Skeletal muscle satellite cell (primary cell): ENCODE measurements around the gene HUNK.
"Not testable (repeated sequence)": the region's sequence is repeated elsewhere in the genome, so short reads cannot be mapped to it uniquely, and the experiment has no call there.

ENCODE experiments used
- H3K27me3 ChIP-seq: 2 replicates; pipeline ENCODE4 v1.7.0; 2013; ENCODE audit warnings: low read length; ENCODE audit not compliant: control insufficient read depth, insufficient read depth
- H3K36me3 ChIP-seq: 2 replicates; pipeline ENCODE4 v1.7.0; 2013; ENCODE audit warnings: mild to moderate bottlenecking, control low read depth, low read length; ENCODE audit not compliant: insufficient read depth
- H3K4me1 ChIP-seq: 2 replicates; pipeline ENCODE4 v1.7.0; 2013; ENCODE audit warnings: low read length; ENCODE audit not compliant: control insufficient read depth, insufficient read depth
- H3K4me2 ChIP-seq: 2 replicates; pipeline ENCODE4 v1.7.0; 2013; ENCODE audit warnings: mild to moderate bottlenecking, low read length
- H3K4me3 ChIP-seq: 2 replicates; pipeline ENCODE4 v1.7.0; 2013; ENCODE audit warnings: low read length
- H3K9ac ChIP-seq: 2 replicates; pipeline ENCODE4 v1.7.0; 2013; ENCODE audit warnings: mild to moderate bottlenecking, low read depth, low read length, moderate library complexity
- H3K9me3 ChIP-seq: replicated peaks from 2 replicates; pipeline ENCODE4 v1.7.0; 2013; ENCODE audit warnings: mild to moderate bottlenecking, control low read depth, low read length

Gene HUNK

DNA sequence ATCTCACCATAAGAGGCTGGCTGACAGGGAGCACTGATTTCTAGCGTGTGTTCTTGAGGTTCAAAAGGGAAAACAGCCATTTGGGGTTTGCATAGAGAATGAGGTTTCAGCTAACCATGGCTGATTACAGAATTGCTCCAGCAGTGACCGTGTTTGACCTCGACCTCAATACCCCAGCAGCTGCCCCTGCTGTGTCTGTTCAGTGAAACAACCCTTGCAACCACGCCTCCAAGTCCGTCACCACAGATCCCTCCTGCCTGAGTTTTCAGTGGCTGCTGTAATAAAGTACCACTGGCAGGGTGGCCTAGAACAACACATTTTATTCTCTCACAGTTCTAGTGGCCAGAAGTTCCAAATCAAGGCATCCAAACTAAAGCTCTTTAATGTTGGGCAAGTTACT is 147.7 kb downstream of the HUNK start:
- Histone ChIP-seq H3K9ac (no peak overlapping the region), H3K4me1 (no peaks in the 10 kb centered on the region), H3K4me2 (no peak overlapping the region), H3K27me3 (no peaks in the 10 kb centered on the region), H3K9me3 (no peaks in the 10 kb centered on the region), H3K4me3 (no peak overlapping the region), H3K36me3 (no peaks in the 10 kb centered on the region)

GRCh38 chr21:32021319-32021994 is 148.6 kb downstream of the HUNK start:
- Histone ChIP-seq H3K4me3 (no peak overlapping the region), H3K4me2 (no peak overlapping the region), H3K36me3 (no peaks in the 10 kb centered on the region), H3K4me1 (no peaks in the 10 kb centered on the region), H3K9ac (no peak overlapping the region), H3K9me3 (no peaks in the 10 kb centered on the region), H3K27me3 (no peaks in the 10 kb centered on the region)

- Histone ChIP-seq H3K4me2 (no peak overlapping the region), H3K27me3 (no peaks in the 10 kb centered on the region), H3K36me3 (no peaks in the 10 kb centered on the region), H3K9me3 (no peaks in the 10 kb centered on the region), H3K4me3 (no peak overlapping the region), H3K4me1 (no peaks in the 10 kb centered on the region), H3K9ac (no peak overlapping the region)
These were observed 149.3 kb downstream of the HUNK start for GRCh38 chr21:32022146-32022545.

DNA sequence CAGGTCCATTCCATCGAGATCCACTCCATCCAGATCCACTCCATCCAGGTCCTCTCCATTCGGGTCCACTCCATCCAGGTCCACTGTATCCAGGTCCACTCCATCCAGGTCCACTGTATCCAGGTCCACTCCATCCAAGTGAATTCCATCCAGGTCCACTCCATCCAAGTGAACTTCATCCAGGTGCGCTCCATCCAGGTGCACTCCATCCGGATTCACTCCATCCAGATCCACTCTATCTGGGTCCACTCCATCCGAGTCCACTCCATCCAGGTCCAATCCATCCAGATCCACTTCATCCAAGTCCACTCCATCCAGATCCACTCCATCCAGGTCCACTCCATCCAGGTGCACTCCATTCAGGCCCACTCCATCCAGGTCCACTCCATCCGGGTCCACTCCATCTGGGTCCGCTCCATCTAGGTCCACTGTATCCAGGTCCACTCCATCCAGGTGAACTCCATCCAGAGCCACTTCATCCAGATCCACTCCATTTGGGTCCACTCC is 157.4 kb downstream of the HUNK start:
- H3K27me3 ChIP-seq = no peaks in the 10 kb centered on the region
- H3K4me3 ChIP-seq = no peak overlapping the region
- H3K9me3 ChIP-seq = peaks cover 11% of the 10 kb centered on the region
- no peak overlapping the region for H3K9ac ChIP-seq
- H3K4me2 ChIP-seq = no peak overlapping the region
- H3K36me3 ChIP-seq = no peaks in the 10 kb centered on the region
- no peaks in the 10 kb centered on the region for H3K4me1 ChIP-seq

DNA sequence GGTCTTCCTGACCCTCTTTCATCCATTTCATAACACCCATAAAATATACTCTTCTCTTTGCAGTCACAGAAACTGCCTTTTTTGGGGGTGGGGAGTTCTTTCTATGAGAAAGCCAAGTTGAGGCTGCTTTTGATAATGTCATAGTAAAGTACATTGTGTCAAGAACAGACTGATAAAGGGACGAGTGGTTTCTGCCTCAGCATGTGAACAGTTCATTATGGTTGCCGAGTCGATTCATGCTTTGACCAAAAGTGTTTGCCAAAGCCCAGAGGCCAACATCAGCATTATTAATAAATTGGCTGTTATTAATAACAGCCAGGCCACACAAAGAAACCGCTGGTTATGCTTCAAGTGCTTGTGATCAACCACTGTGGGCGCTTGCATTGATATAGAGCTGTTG is 162.0 kb downstream of the HUNK start:
- H3K9me3 ChIP-seq = peaks cover 11% of the 10 kb centered on the region
- no peaks in the 10 kb centered on the region for H3K36me3 ChIP-seq
- H3K4me3 ChIP-seq = no peak overlapping the region
- no peaks in the 10 kb centered on the region for H3K27me3 ChIP-seq
- H3K9ac ChIP-seq = no peak overlapping the region
- no peak overlapping the region for H3K4me2 ChIP-seq
- no peaks in the 10 kb centered on the region for H3K4me1 ChIP-seq

DNA sequence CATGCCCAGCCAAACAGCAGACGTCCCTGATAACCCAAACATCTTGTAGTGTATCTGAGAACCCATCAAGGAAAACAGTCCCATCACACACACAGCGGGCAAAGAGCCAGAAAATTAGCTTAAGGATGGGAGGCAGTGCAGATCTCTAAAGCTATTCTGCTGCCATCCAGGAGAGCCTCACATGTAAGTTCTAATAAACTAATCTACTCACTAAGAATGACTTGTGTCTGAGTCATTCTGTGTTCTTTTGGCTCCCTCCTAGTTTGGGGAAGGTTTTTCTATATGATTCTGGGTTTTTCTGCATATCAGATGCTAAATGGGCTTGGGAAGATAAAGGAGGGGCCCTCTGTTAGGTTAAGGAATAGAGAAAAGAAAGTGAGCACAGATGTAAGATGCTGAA is 162.8 kb downstream of the HUNK start:
- H3K4me2 ChIP-seq = no peak overlapping the region
- no peaks in the 10 kb centered on the region for H3K4me1 ChIP-seq
- H3K36me3 ChIP-seq = no peaks in the 10 kb centered on the region
- no peak overlapping the region for H3K4me3 ChIP-seq
- H3K9me3 ChIP-seq = peaks cover 11% of the 10 kb centered on the region
- no peaks in the 10 kb centered on the region for H3K27me3 ChIP-seq
- H3K9ac ChIP-seq = no peak overlapping the region

DNA sequence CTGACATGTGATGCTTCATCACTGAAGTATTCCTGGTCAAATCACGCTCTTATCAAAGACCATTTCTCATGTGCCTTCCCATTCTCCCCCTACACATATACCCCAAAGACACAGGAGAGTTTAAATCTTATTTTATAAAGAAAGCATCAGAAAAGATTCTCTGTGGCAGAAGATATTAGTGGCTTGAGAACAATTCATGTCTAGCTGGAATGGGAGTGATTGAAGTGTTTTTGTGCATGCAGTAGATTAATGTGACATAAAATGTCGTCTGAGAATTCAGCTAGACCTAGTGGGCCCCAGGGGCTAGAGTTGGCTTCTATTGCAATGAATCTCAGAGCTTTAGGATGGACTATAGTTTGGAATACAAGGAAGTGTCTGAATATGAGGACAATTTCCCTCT is 163.9 kb downstream of the HUNK start:
- Histone ChIP-seq H3K4me2 (no peak overlapping the region), H3K36me3 (no peaks in the 10 kb centered on the region)

GRCh38 chr21:32038751-32039150 is 165.9 kb downstream of the HUNK start:
- not testable (repeated sequence) for H3K36me3 ChIP-seq, H3K4me1 ChIP-seq, H3K9me3 ChIP-seq

More for the DNA sequence above, 163.9 kb downstream of the HUNK start:
- H3K9ac ChIP-seq = no peak overlapping the region
- H3K4me1 ChIP-seq = no peaks in the 10 kb centered on the region
- H3K27me3 ChIP-seq = no peaks in the 10 kb centered on the region
- H3K9me3 ChIP-seq = peaks cover 7% of the 10 kb centered on the region
- H3K4me3 ChIP-seq = no peak overlapping the region

DNA sequence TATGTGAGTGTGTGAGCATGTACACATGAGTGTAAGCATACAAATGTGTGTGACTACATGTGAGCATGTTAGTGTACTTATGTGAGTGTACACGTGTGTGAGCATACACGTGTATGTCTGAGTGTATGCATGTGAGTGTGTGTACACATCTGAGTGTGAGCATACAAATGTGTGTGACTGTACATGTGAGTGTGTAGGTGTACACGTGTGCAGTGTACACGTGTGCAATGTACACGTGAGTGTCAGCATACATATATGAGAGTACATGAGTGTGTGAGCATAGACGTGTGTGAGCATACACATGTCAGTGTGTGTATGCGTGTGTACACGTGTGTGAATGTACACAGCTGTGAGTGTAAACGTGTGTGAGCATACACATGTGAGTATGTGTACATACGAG is 170.6 kb downstream of the HUNK start:
- H3K4me1 ChIP-seq = no peaks in the 10 kb centered on the region

More at GRCh38 chr21:32038751-32039150, 165.9 kb downstream of the HUNK start:
- H3K9ac ChIP-seq, H3K4me3 ChIP-seq, H3K27me3 ChIP-seq, H3K4me2 ChIP-seq: not testable (repeated sequence)

GRCh38 chr21:32044205-32045180 is 171.7 kb downstream of the HUNK start:
- H3K27me3 ChIP-seq = no peaks in the 10 kb centered on the region
- H3K4me1 ChIP-seq = no peaks in the 10 kb centered on the region
- no peak overlapping the region for H3K9ac ChIP-seq
- H3K4me3 ChIP-seq = no peak overlapping the region
- no peak overlapping the region for H3K4me2 ChIP-seq
- H3K9me3 ChIP-seq = peaks cover 3% of the 10 kb centered on the region
- no peaks in the 10 kb centered on the region for H3K36me3 ChIP-seq

More for the DNA sequence above, 170.6 kb downstream of the HUNK start:
- Histone ChIP-seq H3K9me3 (peaks cover 3% of the 10 kb centered on the region), H3K4me2 (no peak overlapping the region), H3K9ac (no peak overlapping the region), H3K27me3 (no peaks in the 10 kb centered on the region), H3K4me3 (no peak overlapping the region), H3K36me3 (no peaks in the 10 kb centered on the region)

- Histone ChIP-seq H3K4me3 (no peak overlapping the region), H3K9ac (no peak overlapping the region), H3K9me3 (peaks cover 3% of the 10 kb centered on the region), H3K4me2 (no peak overlapping the region), H3K4me1 (no peaks in the 10 kb centered on the region), H3K27me3 (no peaks in the 10 kb centered on the region), H3K36me3 (no peaks in the 10 kb centered on the region)
These were observed 173.4 kb downstream of the HUNK start for GRCh38 chr21:32046191-32046590.
